Neural cell (in vitro differentiated cells): ENCODE results near the gene TRERF1. TPM values are rescaled to one million over a fixed set of nuclear protein-coding genes. Genes with fewer than 3 reads are reported as not detected.

Experiments used
- H2AFZ ChIP-seq: fragments of 200-600, 300-800 bp; sonication (generic), shearing (Covaris generic); 2 replicates; pipeline ENCODE4 v1.6.0; 2014; ENCODE audit warnings: low read depth, mild to moderate bottlenecking, antibody characterized with exemption, low read length, moderate library complexity
- H3F3A ChIP-seq: fragments of 200-600 bp; shearing (Covaris generic); 2 replicates; pipeline ENCODE4 v1.6.1; 2016; ENCODE audit warnings: mild to moderate bottlenecking, moderate library complexity, mixed read lengths, antibody characterized with exemption, low read length; ENCODE audit not compliant: insufficient read depth, poor library complexity, severe bottlenecking
- H3K27ac ChIP-seq: fragments of 200-600, 300-800 bp; sonication (generic), shearing (Covaris generic); 2 replicates; pipeline ENCODE4 v1.5.1; 2014; ENCODE audit warnings: mild to moderate bottlenecking, low read length, moderate library complexity
- H3K27me3 ChIP-seq: fragments of 300-800, 200-600 bp; sonication (generic), shearing (Covaris generic); 2 replicates; pipeline ENCODE4 v1.6.0; 2014; ENCODE audit warnings: mild to moderate bottlenecking, low read depth, low read length, moderate library complexity; ENCODE audit not compliant: insufficient read depth
- H3K36me3 ChIP-seq: fragments of 300-800, 200-600 bp; sonication (generic), shearing (Covaris generic); 2 replicates; pipeline ENCODE4 v1.5.1; 2014; ENCODE audit warnings: mild to moderate bottlenecking, antibody characterized with exemption, low read length, moderate library complexity; ENCODE audit not compliant: insufficient read depth
- H3K4me2 ChIP-seq: fragments of 300-800, 200-600 bp; sonication (generic), shearing (Covaris generic); 2 replicates; pipeline ENCODE4 v1.6.0; 2014; ENCODE audit warnings: mild to moderate bottlenecking, low read length
- H3K4me3 ChIP-seq: fragments of 300-800, 200-600 bp; sonication (generic), shearing (Covaris generic); 2 replicates; pipeline ENCODE4 v1.5.1; 2014; ENCODE audit warnings: mild to moderate bottlenecking, low read length, moderate library complexity
- H3K79me2 ChIP-seq: fragments of 200-600 bp; shearing (Covaris generic); replicated peaks from 2 replicates; pipeline ENCODE4 v1.6.0; 2014; ENCODE audit warnings: mild to moderate bottlenecking, low read length, moderate library complexity; ENCODE audit not compliant: insufficient read depth
- H3K9ac ChIP-seq: fragments of 300-800, 200-600 bp; sonication (generic), shearing (Covaris generic); 2 replicates; pipeline ENCODE4 v1.6.1; 2016; ENCODE audit warnings: mild to moderate bottlenecking, low read length, mixed read lengths
- H3K9me2 ChIP-seq: fragments of 200-600 bp; shearing (Covaris generic); 2 replicates; pipeline ENCODE4 v1.6.1; 2016; ENCODE audit warnings: mild to moderate bottlenecking, low read length, mixed read lengths; ENCODE audit not compliant: insufficient read depth
- H3K9me3 ChIP-seq: fragments of 200-600, 300-800 bp; sonication (generic), shearing (Covaris generic); 2 replicates; pipeline ENCODE4 v1.6.1; 2016; ENCODE audit warnings: mild to moderate bottlenecking, mixed run types, low read length, moderate library complexity, mixed read lengths
- H4K20me1 ChIP-seq: fragments of 200-600 bp; shearing (Covaris generic); 2 replicates; pipeline ENCODE4 v1.6.1; 2016; ENCODE audit warnings: mild to moderate bottlenecking, mixed run types; ENCODE audit not compliant: insufficient read depth
- CTCF ChIP-seq: fragments of 450-650 bp; IDR thresholded peaks from 2 replicates; pipeline ENCODE4 v1.5.1; 2014; ENCODE audit warnings: antibody characterized with exemption, mild to moderate bottlenecking, moderate library complexity; ENCODE audit not compliant: poor library complexity, severe bottlenecking
- EP300 ChIP-seq: fragments of 450-650 bp; conservative IDR thresholded peaks from 2 replicates; pipeline ENCODE4 v1.6.1; 2014; ENCODE audit warnings: antibody characterized with exemption, mild to moderate bottlenecking, moderate library complexity; ENCODE audit not compliant: poor library complexity, severe bottlenecking
- EZH2 ChIP-seq: fragments of 200-600, 300-800 bp; shearing (Covaris generic), sonication (generic); IDR thresholded peaks from 2 replicates; pipeline ENCODE4 v1.6.1; 2014; ENCODE audit warnings: antibody characterized with exemption, low read length, borderline replicate concordance, mild to moderate bottlenecking; ENCODE audit not compliant: insufficient read depth, poor library complexity, severe bottlenecking
- MXI1 ChIP-seq: fragments of 450-650 bp; conservative IDR thresholded peaks from 2 replicates; pipeline ENCODE4 v1.6.1; 2014; ENCODE audit warnings: antibody characterized with exemption, mild to moderate bottlenecking; ENCODE audit not compliant: poor library complexity, severe bottlenecking
- POLR2AphosphoS5 ChIP-seq: IDR thresholded peaks from 2 replicates; pipeline ENCODE4 v1.6.1; 2012
- RAD21 ChIP-seq: fragments of 450-650 bp; conservative IDR thresholded peaks from 2 replicates; pipeline ENCODE4 v1.6.1; 2014; ENCODE audit warnings: antibody characterized with exemption, mild to moderate bottlenecking, moderate library complexity
- REST ChIP-seq: IDR thresholded peaks from 2 replicates; pipeline ENCODE4 v1.6.1; 2012; ENCODE audit warnings: borderline replicate concordance
- SMC3 ChIP-seq: fragments of 450-650 bp; conservative IDR thresholded peaks from 2 replicates; pipeline ENCODE4 v1.6.1; 2014; ENCODE audit warnings: antibody characterized with exemption, mild to moderate bottlenecking, moderate library complexity; ENCODE audit not compliant: poor library complexity
- TAF1 ChIP-seq: IDR thresholded peaks from 2 replicates; pipeline ENCODE4 v1.6.1; 2012; ENCODE audit warnings: low read depth
- polyA plus RNA-seq: library from polyadenylated mRNA; depleted of rRNA; stranded (reverse); fragments of >200 nt; gene quantifications from 2 replicates; pipeline ENCODE4 v1.2.3, GENCODE V29; 2014

Gene TRERF1
- polyA plus RNA-seq, 1 donor from 2014 or later = 4.5 TPM

GRCh38 chr6:42387336-42387735, 64.4 kb downstream of the TRERF1 start:
- H3K4me3 ChIP-seq = no peak overlapping the region
- H3K27me3 ChIP-seq = no peaks in the 10 kb centered on the region
- H4K20me1 ChIP-seq = no peaks in the 10 kb centered on the region
- H3K9me3 ChIP-seq = no peaks in the 10 kb centered on the region
- H3K4me2 ChIP-seq = no peak overlapping the region
- H3K79me2 ChIP-seq = no peaks in the 10 kb centered on the region
- H3K9ac ChIP-seq = no peak overlapping the region
- H3F3A ChIP-seq = no peaks in the 10 kb centered on the region
- H3K27ac ChIP-seq = no peak overlapping the region
- no peaks in the 10 kb centered on the region for H3K36me3 ChIP-seq
- no peak overlapping the region for H2AFZ ChIP-seq
- H3K9me2 ChIP-seq = no peaks in the 10 kb centered on the region
- TF ChIP-seq EZH2 = no peak
- TF ChIP-seq CTCF = no peak
- no peak for TF ChIP-seq MXI1
- TF ChIP-seq SMC3 = no peak
- TF ChIP-seq TAF1 = no peak
- no peak for TF ChIP-seq REST
- no peak for TF ChIP-seq POLR2AphosphoS5

GRCh38 chr6:42385339-42385738, 66.4 kb downstream of the TRERF1 start:
- TF ChIP-seq REST (no peak), POLR2AphosphoS5 (no peak), EZH2 (no peak), MXI1 (no peak), CTCF (no peak), EP300 (no peak), TAF1 (no peak), SMC3 (no peak), RAD21 (no peak)
- Histone ChIP-seq H2AFZ (no peak overlapping the region), H3K9me2 (no peaks in the 10 kb centered on the region), H3F3A (no peaks in the 10 kb centered on the region), H3K27me3 (no peaks in the 10 kb centered on the region), H3K79me2 (no peaks in the 10 kb centered on the region), H3K4me3 (no peak overlapping the region), H3K9ac (no peak overlapping the region), H4K20me1 (no peaks in the 10 kb centered on the region), H3K27ac (no peak overlapping the region), H3K36me3 (no peaks in the 10 kb centered on the region), H3K4me2 (no peak overlapping the region), H3K9me3 (no peaks in the 10 kb centered on the region)
